Measurements from ENCODE around the gene PLEKHG2.

- no peak for TF ChIP-seq CTCF (IDR thresholded peaks at IDR 0.05; ENCODE audit: low read depth, low read length)
- no peak for TF ChIP-seq EZH2phosphoT487 (IDR thresholded peaks at IDR 0.05; ENCODE audit: low read depth)
Measured at GRCh38 chr19:39434123-39435076, 21.9 kb downstream of the PLEKHG2 start.

Data from OCI-LY3 (cell line).